Forelimb muscle (tissue), 1 donor: ENCODE results near the gene UACA. TPM values are rescaled to one million over a fixed set of nuclear protein-coding genes. Genes with fewer than 3 reads are reported as not detected.
"Not testable (repeated sequence)": the region's sequence is repeated elsewhere in the genome, so short reads cannot be mapped to it uniquely, and the experiment has no call there.

ENCODE experiments used
- DNase-seq: peaks from one replicate; pipeline ENCODE4 v3.0.0-alpha.2; 2013; ENCODE audit warnings: low read depth
- polyA plus RNA-seq: library from polyadenylated mRNA; unstranded; fragments of 120-200 nt; gene quantifications from one replicate; pipeline ENCODE4 v1.2.1, GENCODE V29; 2013; ENCODE audit not compliant: insufficient read length

The UACA gene
- polyA plus RNA-seq, 1 donor = 137 TPM

DNA sequence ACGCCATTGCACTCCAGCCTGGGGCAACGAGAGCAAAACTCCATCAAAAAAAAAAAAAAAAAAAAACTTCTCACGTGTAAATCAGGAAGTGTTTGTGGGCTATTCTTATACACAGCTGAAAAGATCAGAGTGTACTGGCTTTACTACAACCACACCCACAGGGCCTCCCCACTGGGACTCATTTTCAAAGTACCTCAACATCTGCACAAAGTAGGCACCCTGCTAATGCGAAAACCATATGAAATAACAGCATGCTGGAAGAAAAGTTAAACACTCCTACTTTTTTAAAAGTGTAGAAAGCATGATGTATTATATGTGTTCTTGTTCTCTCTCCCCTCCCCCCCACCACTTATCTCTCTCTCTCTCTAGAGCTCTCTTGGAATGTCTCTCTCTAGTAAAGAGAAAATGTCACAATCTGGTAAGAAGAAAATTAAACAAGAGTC lies 11.1 kb downstream of the UACA start:
- DNase-seq = no peak

DNA sequence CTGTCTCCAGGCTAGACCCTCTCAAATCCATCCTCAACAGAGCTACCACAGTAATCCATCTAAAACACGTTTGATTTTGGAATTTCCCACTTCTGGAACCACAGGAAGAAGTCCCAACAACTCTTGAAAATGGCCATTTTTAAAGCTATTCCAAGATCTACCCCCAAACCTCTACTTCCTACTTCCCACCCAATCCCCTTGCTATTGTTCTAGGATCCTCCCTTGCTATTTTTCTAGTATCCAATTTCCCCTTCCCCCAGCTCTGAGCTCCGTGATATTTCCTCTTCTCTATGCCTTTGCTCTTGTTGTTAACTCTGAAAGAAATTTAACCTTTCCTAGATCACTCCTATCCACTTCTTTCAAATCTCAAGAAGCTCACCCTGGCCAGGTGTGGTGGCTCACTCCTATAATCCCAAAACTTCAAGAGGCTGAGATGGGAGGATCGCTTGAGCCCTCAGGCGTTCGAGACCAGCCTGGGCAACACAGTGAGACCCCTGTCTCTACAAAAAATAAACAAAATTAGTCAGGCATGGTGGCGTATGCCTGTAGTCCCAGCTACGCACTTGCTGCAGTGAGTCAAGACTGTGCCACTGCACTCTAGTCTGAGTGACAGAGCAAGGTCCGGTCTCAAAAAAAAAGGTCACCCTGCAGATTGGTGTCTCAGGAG lies 13.0 kb downstream of the UACA start:
- DNase-seq = no peak

DNA sequence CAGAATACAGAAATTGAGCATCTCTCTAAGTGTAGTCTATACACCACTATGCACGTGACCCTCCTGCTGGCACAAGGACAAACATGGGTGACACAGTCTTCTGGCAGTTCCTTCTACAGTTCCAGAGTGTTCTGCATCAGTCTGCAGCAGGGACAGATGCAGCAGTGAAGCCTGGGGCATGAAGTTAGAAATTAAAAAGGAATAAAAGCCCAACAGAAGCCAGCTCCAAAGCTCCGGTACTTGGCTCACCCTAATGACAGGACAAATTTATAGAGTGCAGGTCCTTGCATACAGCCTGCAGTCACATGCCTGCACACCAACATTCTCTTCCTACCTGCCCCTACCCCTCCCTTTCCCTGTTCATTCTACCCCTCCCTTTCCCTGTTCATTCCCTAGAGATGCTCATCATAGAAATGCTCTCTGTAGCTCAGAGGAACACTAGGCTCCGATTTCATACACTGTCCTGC lies 15.0 kb downstream of the UACA start:
- DNase-seq = no peak

DNA sequence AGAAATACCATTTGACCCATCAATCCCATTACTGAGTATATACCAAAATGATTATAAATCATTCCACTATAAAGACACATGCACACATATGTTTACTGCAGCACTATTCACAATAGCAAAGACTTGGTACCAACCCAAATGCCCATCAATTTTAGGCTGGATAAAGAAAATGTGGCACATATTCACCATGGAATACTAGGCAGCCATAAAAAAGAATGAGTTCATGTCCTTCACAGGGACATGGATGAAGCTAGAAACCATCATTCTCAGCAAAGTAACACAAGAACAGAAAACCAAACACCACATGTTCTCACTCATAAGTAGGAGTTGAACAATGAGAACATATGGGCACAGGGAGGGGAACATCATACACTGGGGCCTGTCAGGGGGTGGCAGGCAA lies 16.8 kb downstream of the UACA start:
- not testable (repeated sequence) for DNase-seq

- no peak for DNase-seq
These were observed 20.4 kb downstream of the UACA start for GRCh38 chr15:70742928-70743327.

DNA sequence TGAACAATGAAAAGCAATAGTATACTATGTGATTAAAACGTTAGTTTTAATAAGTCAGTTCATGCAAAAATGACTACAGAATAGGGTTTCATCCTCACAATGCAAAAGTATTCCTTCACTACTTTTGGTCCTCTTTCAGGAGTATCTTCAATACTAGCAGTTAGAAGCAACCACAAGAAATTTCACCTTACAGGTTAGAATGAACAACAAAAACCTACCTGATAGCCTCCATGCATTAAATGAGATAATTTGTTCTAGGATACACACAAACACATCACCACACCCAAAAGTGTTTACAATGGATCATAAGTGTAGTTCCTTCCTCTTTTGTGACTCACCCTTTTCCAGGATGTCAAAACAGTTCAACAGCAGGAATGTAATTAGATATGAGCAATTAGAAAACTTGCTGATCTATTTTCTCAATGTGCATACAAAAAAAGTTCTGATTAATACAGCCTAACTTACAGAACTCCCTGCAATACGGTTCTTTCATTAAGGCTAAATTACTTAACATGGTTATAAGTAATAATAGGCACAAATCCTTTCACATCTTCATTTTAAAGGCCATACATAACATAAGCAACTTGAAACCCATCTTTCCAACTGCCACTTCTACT lies 21.6 kb downstream of the UACA start:
- no peak for DNase-seq

DNA sequence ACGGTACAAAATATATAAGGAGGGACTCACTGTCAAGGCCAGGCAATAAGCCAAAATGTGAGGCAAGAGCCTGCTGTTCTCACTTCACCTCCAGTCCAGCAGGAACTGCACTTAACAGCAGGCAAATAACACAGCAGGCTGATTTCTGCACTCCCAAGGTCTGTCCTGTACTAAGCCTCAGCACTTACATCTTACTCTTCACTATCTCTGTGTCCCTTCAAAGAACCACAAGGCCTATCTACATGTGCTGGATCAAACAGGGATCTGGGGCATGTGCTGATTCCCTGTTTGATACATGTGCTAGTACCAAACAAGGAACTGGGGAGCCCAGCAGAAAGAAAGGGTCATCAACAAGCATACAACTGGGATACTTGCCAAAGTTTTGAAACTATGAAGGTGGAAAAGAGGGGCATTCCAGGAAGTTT lies 22.2 kb downstream of the UACA start:
- no peak for DNase-seq

- DNase-seq = not testable (repeated sequence)
These were observed 28.3 kb downstream of the UACA start for GRCh38 chr15:70735040-70735439.

DNA sequence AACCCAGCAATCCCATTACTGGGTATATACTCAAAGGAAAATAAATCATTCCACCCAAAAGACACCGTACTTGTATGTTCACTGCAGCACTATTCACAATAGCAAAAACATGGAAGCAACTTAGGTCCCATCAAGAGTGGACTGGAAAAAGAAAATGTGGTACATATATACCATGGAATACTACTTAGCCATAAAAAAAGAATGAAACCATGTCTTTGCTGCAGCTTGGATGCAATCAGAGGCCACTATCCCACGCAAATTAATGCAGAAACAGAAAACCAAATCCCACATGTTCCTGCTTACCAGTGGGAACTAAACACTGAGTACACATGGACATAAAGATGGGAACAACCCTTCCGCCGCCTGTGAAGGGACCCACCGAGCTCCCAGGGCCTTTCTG lies 34.2 kb downstream of the UACA start:
- no peak for DNase-seq

- no peak for DNase-seq
These were observed 36.6 kb downstream of the UACA start for GRCh38 chr15:70726753-70727152.

DNA sequence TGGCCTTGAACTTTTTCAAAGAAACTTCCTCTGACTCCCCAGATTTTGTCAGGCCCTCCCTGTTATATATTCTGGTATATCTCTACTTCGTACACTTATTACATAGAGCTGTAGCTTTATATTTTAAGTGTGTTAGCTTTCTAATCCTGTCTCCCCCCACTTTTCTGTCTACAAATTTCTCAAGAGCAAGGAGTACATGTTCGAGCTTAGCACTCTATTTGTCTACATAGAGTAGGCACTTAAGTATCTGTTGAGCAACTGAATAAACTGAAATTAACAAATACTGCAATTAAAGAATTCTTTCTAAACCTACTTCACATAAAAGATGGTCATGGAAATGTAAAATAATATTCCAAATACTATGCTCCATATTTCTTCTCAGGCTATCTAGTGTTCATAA lies 39.4 kb downstream of the UACA start:
- DNase-seq = no peak

DNA sequence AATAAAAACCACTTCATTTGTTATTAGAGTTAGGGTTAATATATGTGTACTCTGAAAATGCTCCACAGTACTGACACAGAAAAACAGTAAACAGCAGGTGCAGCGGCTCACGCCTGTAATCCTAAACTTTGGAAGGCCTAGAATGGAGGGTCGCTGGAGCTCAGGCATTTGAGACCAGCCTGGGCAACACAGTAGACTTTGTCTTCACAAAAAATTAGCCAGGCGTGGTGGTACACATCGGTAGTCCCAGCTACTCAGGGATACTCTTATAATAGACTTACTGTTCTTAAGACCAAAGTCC lies 40.3 kb downstream of the UACA start:
- no peak for DNase-seq

GRCh38 chr15:70722266-70723121 lies 40.9 kb downstream of the UACA start:
- no peak for DNase-seq

DNA sequence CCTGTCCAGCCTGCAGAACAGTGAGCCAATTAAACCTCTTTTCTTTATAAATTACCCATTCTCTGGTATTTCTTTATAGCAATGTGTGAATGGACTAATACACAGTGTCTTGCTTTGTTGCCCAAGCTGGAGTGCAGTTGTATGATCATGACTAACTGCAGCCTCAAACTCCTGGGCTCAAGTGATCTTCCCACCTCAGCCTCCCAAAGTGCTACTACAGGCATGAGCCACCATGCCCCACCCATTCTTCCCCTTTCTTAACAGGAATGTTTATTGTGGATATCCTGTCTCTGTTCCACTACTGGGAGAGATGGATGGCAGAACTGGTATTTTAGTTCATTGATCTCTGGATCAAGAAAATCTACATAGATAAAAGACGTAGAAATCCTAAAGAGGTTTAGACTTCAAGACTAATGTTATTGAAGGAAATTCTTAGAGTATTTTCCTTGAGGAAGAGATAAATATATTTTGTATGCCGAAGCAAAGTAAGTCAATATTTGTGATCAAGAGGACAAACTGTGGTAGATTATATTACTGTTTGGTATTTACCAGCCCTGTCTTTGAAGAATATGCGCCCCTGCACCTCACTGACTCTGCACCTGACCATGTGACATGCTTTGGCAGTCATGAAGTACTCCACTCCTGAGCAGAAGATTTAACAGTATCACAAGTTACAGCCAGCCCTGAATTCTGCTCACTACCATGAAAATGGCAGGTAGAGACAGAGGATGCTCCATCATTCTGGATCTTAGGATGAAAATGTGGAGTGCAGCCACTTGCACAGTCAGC lies 42.9 kb downstream of the UACA start:
- DNase-seq = no peak

- no peak for DNase-seq
These were observed 46.0 kb downstream of the UACA start for GRCh38 chr15:70717237-70717793.

- DNase-seq = no peak
These were observed 47.4 kb downstream of the UACA start for GRCh38 chr15:70715840-70716485.

DNA sequence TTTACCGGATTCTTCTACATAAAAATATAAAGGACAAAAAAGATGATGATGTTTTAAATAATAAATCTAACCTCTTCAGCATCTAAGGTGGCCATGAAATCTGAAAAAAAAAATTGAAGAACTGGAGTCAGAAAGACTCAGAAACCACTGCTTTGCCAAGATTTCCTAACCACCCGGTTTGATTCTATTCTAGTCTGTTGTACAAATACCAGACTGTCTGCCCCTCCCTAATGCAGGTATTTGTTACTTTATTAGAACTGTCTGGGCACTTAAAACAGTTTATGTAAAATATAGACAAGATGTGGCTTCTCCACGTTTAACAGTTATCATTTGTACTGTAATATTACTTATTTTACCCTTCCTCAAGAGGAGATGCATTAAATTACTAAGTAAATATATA lies 48.8 kb downstream of the UACA start:
- DNase-seq = no peak

- no peak for DNase-seq
These were observed 49.3 kb downstream of the UACA start for GRCh38 chr15:70714015-70714414.

- no peak for DNase-seq
These were observed 51.1 kb downstream of the UACA start for GRCh38 chr15:70712271-70712670.

GRCh38 chr15:70710714-70711113 lies 52.6 kb downstream of the UACA start:
- DNase-seq = no peak

DNA sequence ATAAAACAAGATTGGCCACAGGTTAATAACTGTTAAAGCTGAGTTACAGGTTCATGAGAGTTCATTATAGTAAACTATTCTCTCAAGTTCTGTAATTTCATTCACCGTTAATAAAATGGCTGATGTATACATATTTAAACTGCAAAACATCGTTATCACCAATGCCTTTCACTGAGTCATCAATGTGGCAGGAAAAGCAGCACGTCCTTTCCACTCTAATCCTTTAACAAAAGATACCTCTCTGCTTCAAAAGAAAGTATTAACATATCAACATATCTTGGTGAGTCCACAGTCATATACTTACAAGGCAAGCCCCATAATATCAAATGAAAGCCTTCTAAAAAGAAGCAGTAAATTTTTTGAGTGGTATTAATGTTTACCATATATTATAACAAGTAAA lies 54.5 kb downstream of the UACA start:
- DNase-seq = no peak
